IPS-NIHi7 (cell line): ENCODE results near the gene CLTA.
A peak's percentile ranks its signal among the peaks of the same experiment; 100 is the strongest.
"Not testable (repeated sequence)": the region's sequence is repeated elsewhere in the genome, so short reads cannot be mapped to it uniquely, and the experiment has no call there.

Source experiments
- DNase-seq: peaks from one replicate; pipeline ENCODE4 v3.0.0; 2012; ENCODE audit warnings: mixed read lengths; ENCODE audit errors: extremely low spot score

CLTA gene

DNA sequence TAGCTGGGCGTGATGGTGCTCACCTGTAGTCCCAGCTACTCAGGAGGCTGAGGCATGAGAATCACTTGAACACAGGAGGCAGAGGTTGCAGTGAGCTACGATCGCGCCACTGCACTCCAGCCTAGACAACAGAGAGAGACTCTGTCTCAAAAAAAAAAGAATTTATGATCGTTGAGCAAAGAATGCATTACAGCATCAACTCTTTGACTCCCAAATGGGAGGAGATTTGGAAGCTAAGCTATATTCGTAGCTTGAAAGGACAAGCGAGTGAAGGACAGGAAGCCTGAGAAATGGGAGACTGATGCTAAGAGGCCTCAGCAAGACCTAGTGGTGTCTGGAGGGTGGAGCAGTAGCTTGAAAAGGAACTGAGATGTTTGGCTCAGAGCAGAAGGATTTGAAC is 31.8 kb upstream of the CLTA start:
- no peak for DNase-seq

DNA sequence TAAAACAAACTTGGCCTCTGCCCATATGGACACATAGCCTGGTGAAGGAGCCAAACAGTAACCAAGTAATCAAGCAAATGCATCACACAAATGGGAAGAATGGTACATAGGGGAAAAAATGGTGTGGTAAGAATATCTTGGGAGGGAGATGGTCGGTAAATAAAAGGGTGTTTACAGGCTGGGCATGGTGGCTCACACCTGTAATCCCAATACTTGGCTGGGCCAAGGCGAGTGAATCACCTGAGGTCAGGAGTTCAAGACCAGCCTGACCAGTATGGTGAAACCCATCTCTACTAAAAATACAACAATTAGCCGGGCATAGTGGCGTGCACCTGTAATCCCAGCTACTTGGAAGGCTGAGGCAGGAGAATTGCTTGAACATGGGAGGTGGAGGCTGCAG is 31.2 kb upstream of the CLTA start:
- DNase-seq: not testable (repeated sequence)

- not testable (repeated sequence) for DNase-seq
Observed at GRCh38 chr9:36160126-36160525, 30.6 kb upstream of the CLTA start.

- DNase-seq: no peak
Observed at GRCh38 chr9:36161187-36161586, 29.5 kb upstream of the CLTA start.

DNA sequence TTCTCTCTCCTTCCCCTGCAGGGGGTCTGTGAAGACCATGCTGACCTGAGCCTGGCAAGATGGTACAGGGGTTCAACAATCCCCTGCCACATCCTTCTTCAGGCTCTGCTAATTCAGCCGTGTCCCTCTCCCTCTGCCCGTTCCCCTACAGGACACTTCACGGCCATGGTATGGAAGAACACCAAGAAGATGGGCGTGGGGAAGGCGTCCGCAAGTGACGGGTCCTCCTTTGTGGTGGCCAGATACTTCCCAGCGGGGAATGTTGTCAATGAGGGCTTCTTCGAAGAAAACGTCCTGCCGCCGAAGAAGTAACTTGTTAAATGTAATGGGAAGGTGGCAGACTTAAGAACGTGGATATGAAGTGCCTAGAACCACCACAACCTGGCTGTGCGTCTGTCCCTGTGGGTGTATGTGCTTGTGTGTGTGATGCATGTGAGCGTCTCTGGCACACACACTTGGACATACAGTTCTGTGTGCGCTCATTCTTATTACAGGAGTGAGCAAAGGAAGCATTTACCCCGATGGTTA is 28.4 kb upstream of the CLTA start:
- DNase-seq: no peak

DNA sequence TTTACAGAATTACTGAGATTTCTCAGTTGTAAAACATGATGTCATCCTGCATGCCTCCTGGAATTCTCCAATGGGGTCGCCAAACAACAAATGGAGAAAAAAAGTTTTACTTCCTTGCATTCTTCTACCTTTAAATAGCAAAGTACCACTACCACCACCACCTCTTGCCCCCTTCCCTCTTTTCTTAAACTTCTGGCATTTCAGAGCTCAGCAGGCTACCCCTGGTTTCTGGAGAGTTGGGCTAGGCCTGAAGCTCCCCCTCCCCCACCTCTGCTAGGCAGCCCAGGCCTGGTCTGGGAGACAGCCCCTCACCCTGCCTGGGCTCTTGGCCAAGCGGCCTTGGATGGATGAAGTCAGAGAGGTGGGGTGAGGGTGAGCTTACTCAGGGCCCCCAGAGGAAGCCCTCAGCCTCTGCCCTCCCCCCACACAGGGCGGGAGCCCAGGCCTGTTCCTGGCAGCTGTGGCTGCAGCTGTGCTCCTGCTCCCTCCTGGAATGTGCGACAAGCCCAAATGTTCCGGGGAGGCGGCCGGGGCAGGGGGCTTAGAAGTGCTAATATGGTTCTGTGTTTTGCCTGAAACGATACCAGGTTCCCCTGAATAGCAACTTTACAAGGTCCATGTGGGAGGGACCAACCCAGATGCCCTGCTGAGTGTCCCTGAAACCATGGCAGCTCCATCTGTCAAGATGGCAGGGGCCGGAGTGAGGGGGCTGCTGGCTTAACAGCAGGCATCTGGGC is 27.5 kb upstream of the CLTA start:
- peak; percentile 93 for DNase-seq

- DNase-seq: no peak
Observed at GRCh38 chr9:36163786-36164170, 26.9 kb upstream of the CLTA start.

DNA sequence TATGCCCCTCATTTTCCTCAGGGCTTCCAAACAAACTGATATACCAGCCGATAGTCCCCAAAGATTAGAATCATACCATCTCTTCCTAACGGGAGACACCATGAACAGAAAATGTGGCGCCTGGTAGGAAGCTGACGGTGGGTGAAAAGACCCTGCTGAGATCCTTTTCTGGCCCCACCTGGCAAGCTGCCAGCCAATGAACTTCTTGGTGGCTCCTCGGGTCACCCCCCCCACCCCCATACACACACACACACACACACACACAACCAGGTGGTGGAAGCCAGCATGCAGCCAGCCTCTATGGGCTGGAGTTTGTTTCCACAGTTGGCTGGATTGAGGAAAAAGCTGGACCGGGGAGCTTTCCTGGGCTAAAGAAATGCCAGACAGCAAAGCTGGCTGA is 26.3 kb upstream of the CLTA start:
- no peak for DNase-seq

DNA sequence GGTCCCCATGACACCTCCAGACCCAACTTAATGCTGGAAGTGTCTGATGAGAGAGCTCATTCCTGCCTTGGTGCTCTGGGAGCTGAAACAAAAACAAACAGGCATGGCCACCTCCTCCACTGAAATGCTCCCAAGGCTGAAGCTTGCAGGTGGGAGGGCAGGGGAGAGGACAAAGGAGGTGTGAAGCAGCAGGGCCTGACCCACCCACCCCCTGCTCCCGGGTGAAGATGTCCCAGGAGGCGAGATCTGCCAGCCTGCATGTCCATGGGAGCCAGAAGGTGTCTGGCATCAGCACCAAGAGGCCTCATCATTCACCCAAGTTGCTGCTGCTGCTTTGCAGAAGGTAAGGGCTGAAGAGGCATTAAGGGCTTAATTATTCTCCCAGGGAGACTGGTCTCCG is 25.7 kb upstream of the CLTA start:
- no peak for DNase-seq

DNA sequence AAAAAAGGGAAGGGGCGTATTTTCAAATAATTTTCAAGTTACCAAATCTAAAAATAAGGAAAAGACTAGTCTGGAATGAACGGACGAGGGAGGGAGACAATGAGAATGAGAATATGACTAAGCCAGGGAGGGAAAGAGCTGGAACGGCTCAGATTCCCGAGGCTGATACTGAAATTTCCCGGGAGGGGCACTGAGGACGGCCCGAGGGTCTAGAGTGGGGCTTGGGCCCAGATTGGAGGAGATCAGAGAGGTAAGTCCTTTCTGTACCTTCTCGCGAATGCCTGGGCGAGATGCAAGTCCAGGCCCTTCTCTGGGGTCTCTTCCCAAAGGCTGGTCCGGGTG is 24.9 kb upstream of the CLTA start:
- DNase-seq: no peak

DNA sequence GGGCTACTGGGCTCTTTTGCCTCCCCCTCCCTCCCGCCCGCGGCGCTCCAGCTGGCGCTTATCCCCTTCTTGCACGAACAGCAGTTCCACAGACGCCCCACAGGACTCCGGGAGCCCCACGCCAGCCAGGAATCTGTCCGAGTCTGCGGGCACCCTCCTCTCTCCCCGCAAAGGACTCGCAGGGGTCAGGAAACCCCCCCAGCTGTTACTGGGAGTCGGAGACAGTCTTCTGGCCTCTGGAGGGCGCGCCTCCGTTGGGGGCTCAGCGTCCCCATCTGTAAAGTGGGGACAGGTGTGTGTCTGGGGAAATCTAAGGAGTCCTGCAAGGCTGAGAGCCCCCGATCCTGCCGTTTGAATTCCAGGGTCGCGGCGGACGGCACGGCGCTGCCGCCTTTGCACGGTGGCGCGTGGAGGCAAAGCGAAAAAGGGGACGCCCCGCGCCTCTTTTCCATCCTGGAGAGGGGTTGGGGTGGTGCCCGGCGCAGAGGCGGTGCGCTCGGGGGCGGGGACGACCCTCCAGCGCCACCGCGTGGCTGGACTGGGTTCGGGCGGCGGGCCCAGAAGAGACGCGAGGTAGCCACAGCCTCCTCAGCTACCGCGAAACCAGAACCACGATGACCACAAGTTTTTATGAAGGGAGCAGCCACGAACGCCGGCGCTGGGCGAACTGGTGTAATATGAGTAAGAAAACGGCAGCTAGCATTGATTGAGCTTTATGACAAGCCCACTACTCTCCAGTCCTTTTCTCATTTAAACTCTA is 24.4 kb upstream of the CLTA start:
- DNase-seq: peak; percentile 94

GRCh38 chr9:36169166-36169565 is 21.6 kb upstream of the CLTA start, which contains the start of gene CCIN:
CCIN (plus strand) TSS chr9:36169388; CDS start chr9:36169503, 115 bp downstream.
- no peak for DNase-seq

- no peak for DNase-seq
Observed at GRCh38 chr9:36169708-36170107, 21.0 kb upstream of the CLTA start.

GRCh38 chr9:36170531-36170930 is 20.2 kb upstream of the CLTA start:
- DNase-seq: no peak

DNA sequence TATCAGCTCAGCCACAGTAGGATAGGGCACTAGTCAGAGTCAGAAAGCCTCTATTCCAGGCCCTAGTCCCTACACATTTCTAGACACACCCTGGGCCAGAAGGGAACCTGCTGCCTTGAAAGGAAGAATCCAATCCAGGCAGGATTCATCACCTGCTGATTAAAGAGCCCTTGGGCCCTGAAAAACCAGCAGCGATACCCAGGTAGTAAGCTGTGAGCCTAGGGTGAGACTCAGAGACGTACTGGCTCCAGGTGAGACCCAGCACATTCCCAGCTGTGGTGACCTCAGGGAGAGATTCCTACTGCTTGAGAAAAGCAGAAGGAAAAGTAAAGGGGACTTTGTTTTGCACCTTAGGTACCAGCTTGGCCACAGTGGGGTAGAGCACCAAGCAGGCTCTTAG is 16.9 kb upstream of the CLTA start:
- no peak for DNase-seq

DNA sequence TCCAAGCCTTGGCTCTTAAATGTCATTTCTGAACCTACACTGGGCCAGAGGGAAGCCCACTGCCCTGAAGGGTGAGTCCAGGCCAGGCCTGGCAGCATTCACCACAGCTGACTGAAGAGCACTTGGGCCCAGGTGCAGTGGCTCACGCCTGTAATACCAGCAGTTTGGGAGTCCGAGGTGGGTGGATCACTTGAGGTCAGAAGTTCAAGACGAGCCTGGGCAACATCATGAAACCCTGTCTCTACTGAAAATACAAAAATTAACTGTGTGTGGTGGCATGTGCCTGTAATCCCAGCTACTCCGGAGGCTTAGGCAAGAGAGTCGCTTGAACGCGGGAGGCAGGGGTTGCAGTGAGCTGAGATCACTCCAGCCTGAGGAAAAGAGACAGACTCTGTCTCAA is 16.4 kb upstream of the CLTA start:
- DNase-seq: no peak

GRCh38 chr9:36174731-36175130 is 16.0 kb upstream of the CLTA start:
- DNase-seq: no peak

- not testable (repeated sequence) for DNase-seq
Observed at GRCh38 chr9:36175209-36175608, 15.5 kb upstream of the CLTA start.

DNA sequence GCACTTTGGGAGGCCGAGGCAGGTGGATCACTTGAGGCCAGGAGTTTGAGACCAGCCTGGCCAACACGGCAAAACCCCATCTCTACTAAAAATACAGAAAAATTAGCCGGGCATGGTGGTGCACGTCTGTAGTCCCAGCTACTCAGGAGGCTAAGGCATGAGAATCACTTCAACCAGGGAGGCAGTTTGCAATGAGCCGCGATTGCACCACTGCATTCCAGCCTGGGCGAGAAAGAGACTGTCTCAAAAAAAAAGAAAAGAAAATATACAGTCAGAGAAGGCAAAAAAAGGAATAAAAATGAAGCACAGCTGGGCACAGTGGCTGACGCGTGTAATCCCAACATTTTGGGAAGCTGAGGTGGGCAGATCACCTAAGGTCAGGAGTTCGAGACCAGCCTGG is 14.2 kb upstream of the CLTA start:
- not testable (repeated sequence) for DNase-seq

- DNase-seq: no peak
Observed at GRCh38 chr9:36177571-36177970, 13.2 kb upstream of the CLTA start.

DNA sequence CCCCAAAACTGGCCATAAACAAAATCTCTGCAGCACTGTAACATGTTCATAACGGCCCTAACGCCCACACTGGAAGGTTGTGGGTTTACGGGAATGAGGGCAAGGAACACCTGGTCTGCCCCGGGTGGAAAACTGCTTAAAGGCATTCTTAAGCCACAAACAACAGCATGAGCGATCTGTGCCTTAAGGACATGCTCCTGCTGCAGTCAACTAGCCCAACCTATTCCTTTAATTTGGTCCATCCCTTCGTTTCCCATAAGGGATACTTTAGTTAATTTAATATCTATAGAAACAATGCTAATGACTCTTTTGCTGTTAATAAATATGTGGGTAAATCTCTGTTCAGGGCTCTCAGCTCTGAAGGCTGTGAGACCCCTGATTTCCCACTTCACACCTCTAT is 10.5 kb upstream of the CLTA start:
- not testable (repeated sequence) for DNase-seq

DNA sequence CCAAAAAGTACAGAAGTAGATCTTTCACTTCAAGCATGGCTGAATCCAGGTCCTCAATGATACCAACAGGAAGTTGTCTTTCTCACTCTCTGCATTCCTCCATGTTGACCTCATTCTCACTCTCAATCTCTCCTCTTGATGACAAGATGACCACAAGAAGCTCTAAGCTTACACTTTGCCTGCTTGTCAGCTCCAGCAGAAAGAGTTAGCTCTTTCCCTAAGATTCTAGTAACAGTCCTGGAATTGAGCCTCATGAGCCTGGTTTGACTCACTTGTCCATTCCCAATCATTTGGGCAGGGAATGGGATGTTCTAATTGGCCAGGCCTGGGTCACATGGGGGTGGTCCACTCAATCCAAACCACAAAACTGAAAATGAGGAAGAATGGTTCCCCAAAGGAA is 3.3 kb upstream of the CLTA start:
- DNase-seq: no peak

DNA sequence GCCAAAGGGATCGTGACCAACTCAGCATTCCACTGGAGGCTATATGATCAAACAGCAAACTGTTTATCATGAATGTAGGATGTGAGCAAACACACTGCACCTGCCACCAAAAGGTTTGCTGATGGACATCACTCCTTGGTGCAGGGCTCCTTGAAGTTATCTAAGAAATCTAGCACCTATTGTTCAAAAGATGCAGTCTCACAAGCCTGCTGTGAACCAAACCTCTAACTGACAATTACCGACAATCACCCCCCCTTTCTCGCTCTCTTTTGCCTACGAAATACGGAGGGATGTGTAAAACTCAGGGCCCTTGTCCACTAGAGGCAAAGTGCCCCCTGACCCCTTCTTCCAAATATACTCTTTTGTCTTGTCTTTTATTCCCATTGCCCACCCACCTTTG is 2.5 kb upstream of the CLTA start:
- DNase-seq: no peak
